GM18909 (cell line): ENCODE measurements around the gene FAR2.
A peak's percentile ranks its signal among the peaks of the same experiment; 100 is the strongest.

ENCODE experiments used
- ATAC-seq: cut with Tn5 transposase; IDR thresholded peaks from one replicate; pipeline ENCODE4 v1.9.1; 2021; ENCODE audit warnings: mild to moderate bottlenecking; ENCODE audit not compliant: unreplicated experiment, poor library complexity

The FAR2 gene

GRCh38 chr12:29310899-29311298 is 161.8 kb downstream of the FAR2 start:
- ATAC-seq = no peak

DNA sequence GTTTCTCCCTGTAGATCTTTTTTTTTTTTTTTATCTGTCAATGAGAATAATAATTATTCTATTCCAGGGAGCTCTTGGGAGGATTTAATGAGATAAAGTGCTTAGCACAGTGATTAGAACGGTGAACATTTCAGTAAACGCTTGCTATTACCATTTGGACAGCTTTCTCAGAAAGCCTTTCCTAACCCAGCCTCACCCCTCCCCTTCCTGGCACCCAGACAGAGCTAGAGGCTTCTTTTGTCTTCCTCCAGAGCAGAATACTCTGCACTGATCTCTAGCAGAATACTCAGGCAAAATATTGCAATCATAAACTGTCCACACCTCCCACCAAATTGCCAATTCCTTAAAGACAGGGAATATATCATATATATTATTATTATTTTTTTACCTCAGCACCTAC is 165.3 kb downstream of the FAR2 start:
- no peak for ATAC-seq

DNA sequence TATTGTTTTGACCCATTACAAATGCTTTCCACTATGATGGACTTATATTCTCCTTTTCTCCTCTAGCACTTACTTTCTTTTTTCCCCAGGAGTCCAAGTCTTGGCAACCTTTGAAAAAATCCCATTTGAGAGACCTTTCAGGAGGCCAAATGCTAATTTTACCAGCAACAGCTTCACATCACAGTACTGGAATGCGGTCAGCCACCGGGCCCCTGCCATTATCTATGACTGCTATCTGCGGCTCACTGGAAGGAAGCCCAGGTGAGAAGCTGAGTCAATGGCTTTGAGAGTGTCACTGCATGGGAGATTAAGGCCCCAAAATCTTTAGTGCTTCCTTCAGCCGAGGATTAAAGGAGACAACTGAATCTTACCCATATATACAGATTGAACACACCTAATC is 167.7 kb downstream of the FAR2 start:
- ATAC-seq = no peak

DNA sequence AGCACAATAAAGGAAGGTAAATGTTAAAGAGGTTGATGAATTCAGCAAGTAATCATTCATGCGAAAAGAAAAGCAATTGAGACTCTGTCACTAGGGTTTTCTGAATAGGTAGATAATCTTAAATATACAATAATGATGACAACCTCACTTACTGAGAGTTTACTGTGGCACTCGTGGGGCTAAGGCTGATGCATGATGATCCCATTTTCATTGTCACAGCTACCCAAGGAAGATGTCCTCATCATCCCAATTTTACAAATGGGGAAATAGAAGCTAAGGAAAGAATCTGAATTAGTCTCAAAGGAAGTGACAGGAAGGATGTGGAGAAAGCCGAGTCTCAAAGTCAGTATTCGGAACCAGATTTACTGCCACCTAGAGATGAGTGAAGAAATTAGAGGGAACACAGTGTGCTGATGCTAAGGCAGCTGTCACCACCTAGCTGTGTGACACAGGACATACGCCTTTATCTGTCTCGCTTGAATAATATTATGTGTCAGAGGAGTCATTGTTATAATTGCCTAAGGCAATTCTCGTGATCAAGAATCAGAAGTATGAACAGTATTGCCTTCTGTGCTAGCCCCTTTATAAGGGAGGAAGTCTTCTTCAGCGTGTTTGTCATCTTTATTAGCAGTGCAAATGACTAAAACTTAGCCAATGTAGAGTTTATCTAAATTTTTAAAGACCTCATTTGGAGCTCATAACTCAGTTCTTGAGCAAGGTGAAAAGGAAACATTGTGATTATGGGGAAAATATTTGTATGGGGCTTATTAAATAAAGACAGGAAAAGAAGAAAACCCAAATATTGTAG is 168.7 kb downstream of the FAR2 start:
- ATAC-seq = peak; percentile 100

GRCh38 chr12:29320295-29321085 is 171.4 kb downstream of the FAR2 start:
- no peak for ATAC-seq

DNA sequence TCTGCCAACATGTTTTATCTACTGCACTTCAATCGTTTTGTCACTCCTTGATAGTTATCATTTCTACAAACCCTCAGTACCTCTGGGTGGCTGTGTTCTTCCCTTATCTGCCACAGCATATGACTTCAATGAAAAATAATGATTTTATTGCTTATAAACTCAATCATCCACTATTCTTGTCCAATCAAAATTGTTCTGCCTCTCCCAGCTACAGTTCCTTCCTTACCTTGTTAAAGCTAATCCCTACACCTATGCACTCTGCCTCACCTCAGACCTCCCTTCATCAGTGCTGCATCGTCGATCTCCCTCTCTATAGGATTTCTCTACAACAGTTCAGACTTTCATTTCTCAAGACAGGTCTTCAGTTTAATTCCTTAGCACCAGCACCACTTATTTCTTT is 173.1 kb downstream of the FAR2 start:
- no peak for ATAC-seq

GRCh38 chr12:29329411-29329810 is 180.3 kb downstream of the FAR2 start:
- ATAC-seq = no peak

DNA sequence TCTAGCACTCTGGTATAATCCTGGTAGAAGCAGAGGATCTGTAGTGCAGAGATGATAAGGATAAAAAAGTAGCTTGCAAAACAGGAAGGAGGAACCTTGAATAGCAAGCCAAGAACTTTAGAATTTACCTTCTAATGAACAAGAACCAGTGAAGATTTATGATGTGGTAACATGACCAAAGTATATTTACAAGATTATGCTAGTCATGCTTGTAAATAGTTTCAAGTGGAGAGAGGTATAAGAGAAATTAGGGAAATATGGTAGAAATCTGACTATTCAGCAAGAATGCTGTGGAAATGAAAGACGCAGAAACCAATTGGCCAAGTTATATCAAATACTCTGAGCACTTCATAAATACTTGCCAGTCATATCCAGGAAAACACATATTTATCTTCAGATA is 184.1 kb downstream of the FAR2 start:
- ATAC-seq = no peak

GRCh38 chr12:29334937-29335336 is 185.9 kb downstream of the FAR2 start:
- no peak for ATAC-seq

DNA sequence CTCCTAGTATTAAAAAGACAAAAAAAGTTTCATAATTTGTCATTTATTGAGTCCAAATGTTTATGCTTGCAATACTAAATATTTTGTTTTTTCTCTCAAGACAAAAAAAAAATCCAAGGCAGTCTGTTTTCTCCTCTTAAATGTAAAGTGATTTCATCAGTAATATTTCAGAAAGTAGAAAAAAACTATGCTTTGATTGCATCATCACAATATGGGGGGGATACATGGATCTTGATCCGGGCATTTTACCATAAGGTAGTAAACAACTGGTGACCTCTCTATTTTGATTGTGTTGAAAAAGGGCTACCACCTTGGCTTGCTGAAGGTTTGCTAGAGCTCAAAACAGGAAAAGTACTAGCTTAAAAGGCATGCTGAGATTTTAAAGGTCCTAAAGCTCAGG is 188.2 kb downstream of the FAR2 start:
- ATAC-seq = no peak

DNA sequence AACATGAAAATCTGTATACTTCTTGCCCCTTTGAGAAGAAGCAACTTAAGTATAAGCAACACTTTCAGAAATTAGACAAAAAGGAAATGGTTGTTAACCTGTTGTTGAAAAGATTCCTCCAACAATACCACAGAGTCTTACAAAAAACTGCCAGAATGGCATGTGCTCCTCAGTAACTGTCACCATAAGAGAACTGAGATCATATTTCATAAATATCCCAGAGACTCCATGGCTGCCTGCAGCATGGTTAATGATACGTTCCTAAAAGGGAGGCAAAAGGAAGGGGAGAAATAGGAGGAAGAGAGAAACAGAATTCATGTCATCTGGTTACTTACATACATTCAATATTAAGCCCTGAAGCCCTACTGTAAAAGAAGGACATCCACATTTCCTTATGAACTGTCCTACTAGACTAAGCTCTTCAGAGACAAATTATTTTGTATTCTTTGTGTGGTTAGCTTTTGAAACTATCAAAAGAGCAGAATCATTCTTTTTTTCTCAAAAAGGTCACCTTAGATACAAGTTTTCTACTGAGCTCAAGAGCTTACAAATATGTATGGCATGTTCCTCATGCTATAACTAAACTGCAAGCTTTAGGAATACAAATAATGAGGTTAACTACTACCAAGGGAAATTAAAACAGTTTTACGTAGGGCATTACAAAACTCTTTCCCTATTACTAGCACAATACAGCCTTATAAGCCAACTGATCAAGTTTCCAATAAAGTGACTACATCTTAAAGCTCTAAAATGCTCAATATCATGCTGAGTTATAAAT is 194.1 kb downstream of the FAR2 start:
- ATAC-seq = no peak

DNA sequence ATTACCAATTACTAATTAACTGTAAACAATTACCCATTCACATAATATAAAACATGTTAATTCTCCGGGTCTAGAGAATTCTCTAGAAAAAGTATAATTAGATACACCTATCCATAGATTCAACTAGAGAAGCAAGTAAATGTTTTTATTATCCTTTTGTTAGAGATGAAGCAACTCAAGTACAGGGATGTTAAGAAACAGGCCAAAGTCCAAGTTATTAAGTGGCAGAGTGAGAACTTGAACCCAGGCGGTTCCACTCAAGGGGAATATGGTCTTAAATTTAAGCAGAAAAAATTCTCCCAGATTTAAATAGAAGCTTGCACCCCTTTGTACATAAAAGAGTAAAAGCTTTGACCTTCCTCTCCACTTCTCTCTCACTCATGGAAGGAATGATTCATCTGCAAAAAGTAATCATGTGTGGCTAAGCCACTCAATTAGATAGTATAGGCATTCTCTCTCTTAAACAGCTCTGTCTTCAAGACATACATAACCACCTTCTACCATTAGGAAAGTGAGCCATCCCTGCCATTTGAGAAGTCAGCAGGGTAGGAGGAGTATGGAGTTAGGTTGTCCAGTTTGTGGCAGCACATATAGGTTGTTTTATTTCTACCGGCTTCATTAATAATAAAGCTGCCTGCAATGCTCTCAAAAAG is 197.8 kb downstream of the FAR2 start:
- no peak for ATAC-seq

DNA sequence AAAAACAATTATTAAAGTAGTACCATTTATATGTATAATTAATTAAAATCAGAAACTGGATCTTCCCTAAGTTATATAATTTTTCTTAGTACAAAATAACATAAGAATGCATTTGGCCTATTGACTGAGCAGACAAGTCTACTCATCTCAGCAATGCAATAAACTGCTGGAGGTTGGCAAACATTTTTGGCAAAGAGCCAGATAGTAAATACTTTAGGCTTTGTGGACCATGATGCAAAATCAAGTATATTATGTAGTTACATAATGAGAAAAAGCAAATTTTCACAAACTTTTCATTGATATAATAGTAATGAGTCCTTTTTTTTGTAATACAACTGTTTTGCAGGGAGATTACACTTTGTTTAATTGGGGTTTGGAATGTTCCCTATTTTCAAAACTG is 201.0 kb downstream of the FAR2 start:
- no peak for ATAC-seq

DNA sequence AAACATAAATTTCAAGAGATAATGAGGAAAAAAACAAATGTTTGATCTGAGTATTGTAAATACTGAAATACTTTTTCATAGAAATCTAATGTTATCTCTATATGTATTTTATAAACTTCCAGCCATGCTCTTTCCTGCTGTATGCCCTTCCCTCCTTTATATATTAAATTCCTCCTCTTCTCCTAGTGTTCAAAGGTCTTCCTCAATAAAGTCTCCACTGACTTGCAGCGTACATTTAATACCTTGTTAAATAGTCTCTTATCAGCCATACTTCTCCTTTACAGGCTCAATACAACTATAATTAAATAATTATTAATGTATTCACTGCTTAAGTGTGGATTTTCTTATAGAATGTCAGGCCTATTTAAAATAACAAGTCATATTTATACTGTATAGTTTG is 205.9 kb downstream of the FAR2 start:
- no peak for ATAC-seq

DNA sequence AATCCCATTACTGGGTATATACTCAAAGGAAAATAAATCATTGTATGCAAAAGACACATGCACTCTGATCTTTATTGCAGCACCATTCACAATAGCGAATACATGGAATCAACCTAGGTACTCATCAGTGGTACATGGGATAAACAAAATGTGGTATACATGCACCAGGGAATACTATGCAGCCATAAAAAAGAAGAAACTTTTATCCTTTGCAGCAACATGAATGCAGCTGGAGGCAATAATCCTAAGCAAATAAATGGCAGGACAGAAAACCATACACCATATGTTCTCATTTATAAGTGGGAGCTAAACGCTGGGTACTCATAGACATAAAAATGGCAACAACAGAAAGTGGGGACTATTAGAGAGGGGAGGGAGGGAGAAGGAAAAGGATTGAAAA is 216.0 kb downstream of the FAR2 start:
- ATAC-seq = no peak

DNA sequence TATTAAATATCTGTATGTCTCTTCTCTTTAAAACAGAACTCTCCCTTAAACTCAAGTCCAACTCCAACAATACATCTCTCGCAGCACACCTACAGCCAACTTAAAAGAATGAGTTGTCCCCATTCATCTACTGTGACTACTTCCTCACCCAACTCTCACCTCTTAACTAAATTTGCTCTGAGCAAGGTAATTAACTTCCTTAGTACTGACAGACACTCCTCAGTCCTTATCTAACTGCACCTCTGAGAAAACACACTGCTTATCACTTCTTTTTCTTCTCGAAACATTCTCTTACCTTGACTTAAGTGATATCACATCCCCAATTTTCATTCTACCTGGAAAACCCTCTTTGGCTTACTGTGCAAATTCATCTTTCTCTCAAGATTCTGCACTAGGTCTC is 224.9 kb downstream of the FAR2 start:
- ATAC-seq = no peak

DNA sequence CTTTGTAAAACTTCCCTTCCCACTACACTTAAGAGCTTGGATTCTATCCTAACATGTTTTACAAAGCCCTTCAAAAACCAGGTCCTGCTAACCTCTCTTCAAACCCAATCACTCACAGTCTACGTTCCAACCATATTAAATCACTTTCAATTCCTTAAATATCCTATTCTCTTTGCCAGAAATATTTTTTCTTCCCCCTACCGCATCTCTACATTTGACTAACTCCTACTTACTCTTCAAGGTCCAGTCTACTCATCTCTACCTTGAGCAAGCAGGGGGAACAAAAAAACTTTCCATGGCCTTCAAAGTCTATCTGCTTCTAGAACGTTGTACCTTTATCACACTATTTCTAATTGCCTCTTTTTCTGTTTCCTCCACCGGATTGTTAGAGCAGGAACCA is 225.8 kb downstream of the FAR2 start:
- no peak for ATAC-seq

DNA sequence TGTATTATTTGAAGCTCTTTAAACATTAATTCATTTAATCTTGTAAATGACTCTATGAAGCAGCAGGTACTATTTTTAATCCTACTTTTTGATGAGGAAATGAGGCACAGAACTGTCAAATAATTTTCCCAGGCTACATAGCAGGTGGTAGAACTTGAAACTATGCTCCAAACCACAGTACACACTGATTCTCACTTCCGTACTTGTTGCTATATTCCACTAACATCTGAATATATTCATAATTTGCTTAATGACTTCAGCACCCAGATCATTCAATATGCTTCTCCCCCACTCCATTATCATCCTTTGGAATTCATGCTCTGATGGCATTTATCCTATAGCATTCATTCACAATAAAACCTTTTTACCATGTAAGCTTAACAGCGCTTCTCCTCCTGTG is 227.0 kb downstream of the FAR2 start:
- no peak for ATAC-seq

- ATAC-seq = peak; percentile 96
Measured at GRCh38 chr12:29380536-29381523, 231.8 kb downstream of the FAR2 start, which contains the start of gene ERGIC2. Gene ERGIC2, minus strand, starts transcription at chr12:29381172. Its CDS starts 9,539 bp downstream, at chr12:29371633.
